DOHH2 (cell line): ENCODE results near the gene CDK14.

Experiments
- H3F3A ChIP-seq: fragments of 200-600 bp; sonication (generic), shearing (Covaris generic); 2 replicates; pipeline ENCODE4 v1.6.0; 2016; ENCODE audit warnings: antibody characterized with exemption, mild to moderate bottlenecking; ENCODE audit not compliant: control insufficient read depth, insufficient read depth
- H3K27ac ChIP-seq: fragments of 200-600 bp; sonication (generic); 2 replicates; pipeline ENCODE4 v1.5.1; 2014; ENCODE audit warnings: low read depth, mild to moderate bottlenecking, low read length, moderate library complexity
- H3K27me3 ChIP-seq: fragments of 200-600 bp; sonication (generic); 2 replicates; pipeline ENCODE4 v1.6.1; 2014; ENCODE audit warnings: mild to moderate bottlenecking, low read length, mixed read lengths; ENCODE audit not compliant: control insufficient read depth
- H3K36me3 ChIP-seq: fragments of 200-600 bp; sonication (generic); 2 replicates; pipeline ENCODE4 v1.6.1; 2014; ENCODE audit warnings: mild to moderate bottlenecking, low read length, moderate library complexity, mixed read lengths; ENCODE audit not compliant: control insufficient read depth
- H3K4me1 ChIP-seq: fragments of 200-600 bp; sonication (generic); 2 replicates; pipeline ENCODE4 v1.6.1; 2014; ENCODE audit warnings: mild to moderate bottlenecking, low read length, mixed read lengths; ENCODE audit not compliant: control insufficient read depth
- H3K4me2 ChIP-seq: fragments of 200-600 bp; sonication (generic); 2 replicates; pipeline ENCODE4 v1.6.0; 2014; ENCODE audit warnings: mild to moderate bottlenecking, low read length, moderate library complexity
- H3K4me3 ChIP-seq: fragments of 200-600 bp; sonication (generic); 2 replicates; pipeline ENCODE4 v1.5.1; 2014; ENCODE audit warnings: mild to moderate bottlenecking, low read length, mixed read lengths
- H3K79me2 ChIP-seq: fragments of 200-600 bp; sonication (generic); 2 replicates; pipeline ENCODE4 v1.6.1; 2014; ENCODE audit warnings: mild to moderate bottlenecking, low read length, mixed read lengths; ENCODE audit not compliant: control insufficient read depth
- H3K9me2 ChIP-seq: fragments of 200-600 bp; sonication (generic); replicated peaks from 2 replicates; pipeline ENCODE4 v1.6.1; 2014; ENCODE audit warnings: mild to moderate bottlenecking, low read length, mixed read lengths; ENCODE audit not compliant: control insufficient read depth
- H3K9me3 ChIP-seq: fragments of 200-600 bp; sonication (generic); 2 replicates; pipeline ENCODE4 v1.6.1; 2014; ENCODE audit warnings: antibody characterized with exemption, low read length, mixed read lengths; ENCODE audit not compliant: control insufficient read depth, insufficient read depth
- H4K20me1 ChIP-seq: fragments of 200-600 bp; sonication (generic); 2 replicates; pipeline ENCODE4 v1.6.0; 2014; ENCODE audit warnings: low read depth, mild to moderate bottlenecking, antibody characterized with exemption, low read length, moderate library complexity; ENCODE audit not compliant: control insufficient read depth, insufficient read depth
- EZH2phosphoT487 ChIP-seq: fragments of 200-600 bp; sonication (generic); IDR thresholded peaks from 2 replicates; pipeline ENCODE4 v1.6.1; 2017; ENCODE audit warnings: borderline replicate concordance, mild to moderate bottlenecking, antibody characterized with exemption, low read length, moderate library complexity, mixed read lengths
- TF ChIP-seq, protein P1 (sequence below): fragments of 200-600 bp; sonication (generic); IDR thresholded peaks from one replicate; pipeline ENCODE4 v1.5.1; 2014; ENCODE audit warnings: antibody characterized with exemption, mild to moderate bottlenecking, low read depth, low read length; ENCODE audit not compliant: poor library complexity, severe bottlenecking

Gene CDK14

DNA sequence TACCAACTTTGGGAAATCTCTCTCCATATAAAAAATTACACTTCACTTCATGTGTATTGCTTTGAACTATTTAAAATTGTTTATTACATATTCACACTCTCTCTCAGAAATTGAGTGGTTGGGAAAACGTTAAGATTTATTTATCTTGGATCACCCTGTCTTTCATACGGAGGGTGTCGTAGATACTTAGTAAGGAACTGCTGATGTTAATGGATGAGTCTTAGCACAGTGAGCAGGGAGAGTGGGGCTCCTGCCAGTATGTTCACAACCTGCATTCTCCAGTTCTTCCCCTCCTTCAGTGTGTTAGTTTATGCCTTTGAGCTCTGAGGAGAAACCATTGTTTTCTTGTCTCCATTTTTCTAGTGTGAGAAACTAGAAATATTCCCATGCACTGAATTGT is 67.1 kb downstream of the CDK14 start:
- TF ChIP-seq, protein P1, sequence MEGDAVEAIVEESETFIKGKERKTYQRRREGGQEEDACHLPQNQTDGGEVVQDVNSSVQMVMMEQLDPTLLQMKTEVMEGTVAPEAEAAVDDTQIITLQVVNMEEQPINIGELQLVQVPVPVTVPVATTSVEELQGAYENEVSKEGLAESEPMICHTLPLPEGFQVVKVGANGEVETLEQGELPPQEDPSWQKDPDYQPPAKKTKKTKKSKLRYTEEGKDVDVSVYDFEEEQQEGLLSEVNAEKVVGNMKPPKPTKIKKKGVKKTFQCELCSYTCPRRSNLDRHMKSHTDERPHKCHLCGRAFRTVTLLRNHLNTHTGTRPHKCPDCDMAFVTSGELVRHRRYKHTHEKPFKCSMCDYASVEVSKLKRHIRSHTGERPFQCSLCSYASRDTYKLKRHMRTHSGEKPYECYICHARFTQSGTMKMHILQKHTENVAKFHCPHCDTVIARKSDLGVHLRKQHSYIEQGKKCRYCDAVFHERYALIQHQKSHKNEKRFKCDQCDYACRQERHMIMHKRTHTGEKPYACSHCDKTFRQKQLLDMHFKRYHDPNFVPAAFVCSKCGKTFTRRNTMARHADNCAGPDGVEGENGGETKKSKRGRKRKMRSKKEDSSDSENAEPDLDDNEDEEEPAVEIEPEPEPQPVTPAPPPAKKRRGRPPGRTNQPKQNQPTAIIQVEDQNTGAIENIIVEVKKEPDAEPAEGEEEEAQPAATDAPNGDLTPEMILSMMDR: no peak
- TF ChIP-seq EZH2phosphoT487: no peak
- Histone ChIP-seq H3K79me2 (no peaks in the 10 kb centered on the region), H3F3A (no peaks in the 10 kb centered on the region)

DNA sequence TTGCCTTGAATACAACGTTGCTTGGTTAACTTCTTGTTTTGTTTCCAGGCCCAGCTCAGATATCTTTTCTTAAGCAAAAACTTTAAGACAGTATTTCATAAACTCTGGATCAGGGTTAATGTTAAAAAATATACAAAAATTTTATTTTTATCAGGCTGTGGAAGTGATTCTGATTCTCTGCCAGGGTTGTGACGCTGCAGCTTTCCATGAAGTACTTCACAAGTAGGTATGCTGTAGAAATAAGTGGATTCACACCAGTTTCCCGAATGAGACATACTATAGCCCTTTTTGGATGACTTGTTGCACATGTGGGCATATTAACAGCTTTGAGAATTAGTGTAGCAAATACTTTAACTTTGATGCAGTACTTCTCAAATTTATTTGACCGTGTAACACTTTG is 70.1 kb downstream of the CDK14 start:
- no peaks in the 10 kb centered on the region for H3K27me3 ChIP-seq
- no peaks in the 10 kb centered on the region for H3K79me2 ChIP-seq
- no peak overlapping the region for H3K4me3 ChIP-seq
- H3K36me3 ChIP-seq: no peaks in the 10 kb centered on the region
- TF ChIP-seq EZH2phosphoT487: no peak
- TF ChIP-seq, protein P1: no peak
- no peak overlapping the region for H3K27ac ChIP-seq
- H3K9me3 ChIP-seq: no peaks in the 10 kb centered on the region
- no peaks in the 10 kb centered on the region for H3K4me1 ChIP-seq
- H3K9me2 ChIP-seq: no peaks in the 10 kb centered on the region; the same call in 1 of the 2 replicates
- no peak overlapping the region for H3K4me2 ChIP-seq
- no peaks in the 10 kb centered on the region for H4K20me1 ChIP-seq
- H3F3A ChIP-seq: no peaks in the 10 kb centered on the region

More for the DNA sequence above, 67.1 kb downstream of the CDK14 start:
- H3K4me2 ChIP-seq: no peak overlapping the region
- no peaks in the 10 kb centered on the region for H4K20me1 ChIP-seq
- no peaks in the 10 kb centered on the region; the same call in 1 of the 2 replicates for H3K9me2 ChIP-seq
- H3K4me3 ChIP-seq: no peak overlapping the region
- H3K4me1 ChIP-seq: no peaks in the 10 kb centered on the region
- no peaks in the 10 kb centered on the region for H3K27me3 ChIP-seq
- H3K9me3 ChIP-seq: no peaks in the 10 kb centered on the region
- H3K27ac ChIP-seq: no peak overlapping the region
- no peaks in the 10 kb centered on the region for H3K36me3 ChIP-seq

DNA sequence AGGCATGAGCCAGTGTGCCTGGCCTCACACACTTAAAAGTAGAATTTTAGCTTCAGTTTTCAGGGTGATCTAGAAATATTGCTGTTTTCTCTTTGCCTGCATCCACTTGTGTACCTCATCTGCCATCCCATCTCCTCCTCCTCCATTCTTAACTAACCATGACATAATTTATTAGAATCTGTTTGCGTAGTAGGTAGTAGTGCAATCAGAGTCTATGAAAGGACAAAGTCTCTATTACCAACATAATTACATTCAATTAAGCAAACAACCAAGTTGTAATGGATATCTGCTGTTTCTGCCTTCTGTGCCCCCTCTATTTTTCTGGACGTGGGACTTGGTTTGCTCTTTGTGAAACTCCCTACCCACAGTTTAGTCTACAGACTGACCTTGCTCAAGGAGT is 72.9 kb downstream of the CDK14 start:
- Histone ChIP-seq H4K20me1 (no peaks in the 10 kb centered on the region), H3K9me3 (no peaks in the 10 kb centered on the region), H3K79me2 (no peaks in the 10 kb centered on the region), H3K4me3 (no peak overlapping the region), H3F3A (no peaks in the 10 kb centered on the region), H3K9me2 (no peaks in the 10 kb centered on the region), H3K4me1 (no peaks in the 10 kb centered on the region), H3K36me3 (no peaks in the 10 kb centered on the region), H3K27ac (no peak overlapping the region), H3K27me3 (no peaks in the 10 kb centered on the region), H3K4me2 (no peak overlapping the region)
- TF ChIP-seq, protein P1: no peak
- TF ChIP-seq EZH2phosphoT487: no peak
